Mammary epithelial cell (primary cell): ENCODE data around the gene NKPD1.

ENCODE experiments used
- EZH2 ChIP-seq: IDR thresholded peaks from 2 replicates; pipeline ENCODE4 v1.6.1; 2012; ENCODE audit warnings: low read length, inconsistent platforms, borderline replicate concordance
- TF ChIP-seq, protein P1 (sequence below), 2 donors: IDR thresholded peaks in 1 of 2; conservative IDR thresholded peaks in 1 of 2; 2 replicates each; pipeline ENCODE4 v1.5.1; 2011 to 2012; ENCODE audit warnings: inconsistent platforms in 2 of 2, low read length in 2 of 2, mild to moderate bottlenecking in 2 of 2, control low read depth in 1 of 2, low read depth in 1 of 2; ENCODE audit not compliant: insufficient read depth in 1 of 2; ENCODE audit errors: extremely low read depth in 1 of 2

DNA sequence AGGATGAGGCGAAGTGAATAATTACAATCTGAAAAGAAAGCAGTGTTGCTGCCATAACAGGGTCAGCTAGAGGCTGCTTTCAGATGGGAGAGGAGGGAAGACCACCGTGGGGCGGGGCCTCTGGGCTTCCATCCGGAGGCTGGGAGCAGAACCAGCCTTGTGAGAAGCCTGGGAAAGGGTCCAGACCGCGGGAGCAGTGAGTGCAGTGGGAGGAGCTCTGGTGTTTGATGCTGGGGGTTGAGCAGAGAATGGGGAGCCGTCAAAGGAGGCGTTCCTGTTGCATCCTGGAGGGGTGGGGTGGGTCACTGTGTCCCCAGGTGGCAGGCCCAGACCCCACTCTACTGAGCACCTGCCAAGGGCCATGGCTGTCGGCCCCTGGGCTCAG, 18.1 kb downstream of the NKPD1 start:
- TF ChIP-seq EZH2: no peak
- TF ChIP-seq, protein P1, sequence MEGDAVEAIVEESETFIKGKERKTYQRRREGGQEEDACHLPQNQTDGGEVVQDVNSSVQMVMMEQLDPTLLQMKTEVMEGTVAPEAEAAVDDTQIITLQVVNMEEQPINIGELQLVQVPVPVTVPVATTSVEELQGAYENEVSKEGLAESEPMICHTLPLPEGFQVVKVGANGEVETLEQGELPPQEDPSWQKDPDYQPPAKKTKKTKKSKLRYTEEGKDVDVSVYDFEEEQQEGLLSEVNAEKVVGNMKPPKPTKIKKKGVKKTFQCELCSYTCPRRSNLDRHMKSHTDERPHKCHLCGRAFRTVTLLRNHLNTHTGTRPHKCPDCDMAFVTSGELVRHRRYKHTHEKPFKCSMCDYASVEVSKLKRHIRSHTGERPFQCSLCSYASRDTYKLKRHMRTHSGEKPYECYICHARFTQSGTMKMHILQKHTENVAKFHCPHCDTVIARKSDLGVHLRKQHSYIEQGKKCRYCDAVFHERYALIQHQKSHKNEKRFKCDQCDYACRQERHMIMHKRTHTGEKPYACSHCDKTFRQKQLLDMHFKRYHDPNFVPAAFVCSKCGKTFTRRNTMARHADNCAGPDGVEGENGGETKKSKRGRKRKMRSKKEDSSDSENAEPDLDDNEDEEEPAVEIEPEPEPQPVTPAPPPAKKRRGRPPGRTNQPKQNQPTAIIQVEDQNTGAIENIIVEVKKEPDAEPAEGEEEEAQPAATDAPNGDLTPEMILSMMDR (conservative IDR thresholded peaks at IDR 0.05 in 1 of 2, IDR thresholded peaks at IDR 0.05 in 1 of 2; ENCODE audit: extremely low read depth in 1 of 2, insufficient read depth in 1 of 2, low read depth in 1 of 2, low read length in 2 of 2): no peak
